Fibroblast of skin of scalp (primary cell): ENCODE results near the gene CCRL2.
"Not testable (repeated sequence)": the region's sequence is repeated elsewhere in the genome, so short reads cannot be mapped to it uniquely, and the experiment has no call there.

Source experiments
- DNase-seq: peaks from one replicate; pipeline ENCODE4 v3.0.0-alpha.2; 2013

CCRL2 gene

GRCh38 chr3:46380471-46381221 is 26.4 kb upstream of the CCRL2 start:
- DNase-seq = no peak

- no peak for DNase-seq
Measured at GRCh38 chr3:46381625-46382024, 25.4 kb upstream of the CCRL2 start.

GRCh38 chr3:46383211-46383950 is 23.7 kb upstream of the CCRL2 start:
- no peak for DNase-seq

GRCh38 chr3:46383951-46384330 is 23.1 kb upstream of the CCRL2 start:
- DNase-seq = no peak

GRCh38 chr3:46386205-46386604 is 20.9 kb upstream of the CCRL2 start:
- DNase-seq = no peak

GRCh38 chr3:46388847-46389246 is 18.2 kb upstream of the CCRL2 start:
- not testable (repeated sequence) for DNase-seq

- no peak for DNase-seq
Measured at GRCh38 chr3:46389306-46389705, 17.8 kb upstream of the CCRL2 start.

- DNase-seq = not testable (repeated sequence)
Measured at GRCh38 chr3:46391526-46391925, 15.5 kb upstream of the CCRL2 start.

GRCh38 chr3:46393011-46393410 is 14.0 kb upstream of the CCRL2 start:
- DNase-seq = no peak

GRCh38 chr3:46393554-46394434 is 13.3 kb upstream of the CCRL2 start:
- DNase-seq = no peak

- DNase-seq = no peak
Measured at GRCh38 chr3:46395210-46395661, 11.8 kb upstream of the CCRL2 start.

- DNase-seq = no peak
Measured at GRCh38 chr3:46395766-46396530, 11.1 kb upstream of the CCRL2 start.

GRCh38 chr3:46397111-46397510 is 9.9 kb upstream of the CCRL2 start:
- DNase-seq = no peak

GRCh38 chr3:46398186-46398955 is 8.7 kb upstream of the CCRL2 start:
- DNase-seq = no peak

GRCh38 chr3:46399098-46399497 is 8.0 kb upstream of the CCRL2 start:
- no peak for DNase-seq

GRCh38 chr3:46399557-46399956 is 7.5 kb upstream of the CCRL2 start:
- peak; percentile 29 for DNase-seq

GRCh38 chr3:46400000-46400734 is 6.9 kb upstream of the CCRL2 start:
- DNase-seq = peak; percentile 84

- no peak for DNase-seq
Measured at GRCh38 chr3:46400846-46401245, 6.2 kb upstream of the CCRL2 start.

- no peak for DNase-seq
Measured at GRCh38 chr3:46401579-46401978, 5.5 kb upstream of the CCRL2 start.

GRCh38 chr3:46402902-46403301 is 4.2 kb upstream of the CCRL2 start:
- not testable (repeated sequence) for DNase-seq
